Osteocyte (in vitro differentiated cells): ENCODE data around the gene ZFP92. TPM values are rescaled to one million over a fixed set of nuclear protein-coding genes. Genes with fewer than 3 reads are reported as not detected.

Experiments used
- DNase-seq: peaks from one replicate; pipeline ENCODE4 v3.0.0; 2021; ENCODE audit warnings: mixed read lengths; ENCODE audit not compliant: unreplicated experiment; ENCODE audit errors: extremely low spot score
- H3K27ac Mint-ChIP-seq: one replicate; pipeline ENCODE4 v1.8.0; 2021; ENCODE audit warnings: mild to moderate bottlenecking, mixed read lengths; ENCODE audit not compliant: unreplicated experiment
- H3K27me3 Mint-ChIP-seq: one replicate; pipeline ENCODE4 v1.8.0; 2021; ENCODE audit warnings: mixed read lengths; ENCODE audit not compliant: unreplicated experiment
- H3K36me3 Mint-ChIP-seq: one replicate; pipeline ENCODE4 v1.8.0; 2021; ENCODE audit warnings: mixed read lengths; ENCODE audit not compliant: unreplicated experiment
- H3K4me1 Mint-ChIP-seq: one replicate; pipeline ENCODE4 v1.8.0; 2021; ENCODE audit warnings: mixed read lengths; ENCODE audit not compliant: unreplicated experiment
- H3K4me3 Mint-ChIP-seq: one replicate; pipeline ENCODE4 v1.8.0; 2021; ENCODE audit warnings: mild to moderate bottlenecking, moderate library complexity, mixed read lengths; ENCODE audit not compliant: unreplicated experiment
- H3K9me3 Mint-ChIP-seq: one replicate; pipeline ENCODE4 v1.8.0; 2021; ENCODE audit warnings: mixed read lengths; ENCODE audit not compliant: unreplicated experiment
- CTCF ChIP-seq: fragments of 200-600 bp; sonication (generic); IDR thresholded peaks from 2 replicates; pipeline ENCODE4 v1.5.0; 2021; ENCODE audit warnings: antibody characterized with exemption, mild to moderate bottlenecking, moderate library complexity
- total RNA-seq: library from RNA; stranded (reverse); gene quantifications from 2 replicates; pipeline ENCODE4 v1.2.1, GENCODE V29; 2021

Gene ZFP92
- total RNA-seq, 1 donor from 2014 or later, result 0.05 TPM

- H3K4me3 Mint-ChIP-seq, result no peak overlapping the region
- no peak overlapping the region for H3K27ac Mint-ChIP-seq
- no peak for TF ChIP-seq CTCF
- H3K27me3 Mint-ChIP-seq, result peaks cover 7% of the 10 kb centered on the region
- no peaks in the 10 kb centered on the region for H3K9me3 Mint-ChIP-seq
- H3K4me1 Mint-ChIP-seq, result peaks cover 1% of the 10 kb centered on the region
- H3K36me3 Mint-ChIP-seq, result no peaks in the 10 kb centered on the region
- no peak for DNase-seq
These were observed 40.8 kb upstream of the ZFP92 start for GRCh38 chrX:153370293-153371055.

GRCh38 chrX:153371256-153371655, 40.0 kb upstream of the ZFP92 start:
- peaks cover 7% of the 10 kb centered on the region for H3K27me3 Mint-ChIP-seq
- no peaks in the 10 kb centered on the region for H3K9me3 Mint-ChIP-seq
- peaks cover 1% of the 10 kb centered on the region for H3K4me1 Mint-ChIP-seq

GRCh38 chrX:153372949-153373348, 38.3 kb upstream of the ZFP92 start:
- H3K27ac Mint-ChIP-seq, result no peak overlapping the region
- DNase-seq, result no peak
- no peaks in the 10 kb centered on the region for H3K36me3 Mint-ChIP-seq
- peaks cover 11% of the 10 kb centered on the region for H3K9me3 Mint-ChIP-seq
- H3K27me3 Mint-ChIP-seq, result peaks cover 2% of the 10 kb centered on the region
- H3K4me3 Mint-ChIP-seq, result no peak overlapping the region
- no peak for TF ChIP-seq CTCF
- peaks cover 1% of the 10 kb centered on the region for H3K4me1 Mint-ChIP-seq

More at GRCh38 chrX:153371256-153371655, 40.0 kb upstream of the ZFP92 start:
- Mint-ChIP-seq H3K4me3 (no peak overlapping the region), H3K36me3 (no peaks in the 10 kb centered on the region), H3K27ac (no peak overlapping the region)
- TF ChIP-seq CTCF, result no peak
- DNase-seq, result no peak

- no peak for DNase-seq
- H3K4me1 Mint-ChIP-seq, result peaks cover 1% of the 10 kb centered on the region
- peaks cover 11% of the 10 kb centered on the region for H3K9me3 Mint-ChIP-seq
- no peak overlapping the region for H3K27ac Mint-ChIP-seq
- no peak overlapping the region for H3K4me3 Mint-ChIP-seq
- H3K36me3 Mint-ChIP-seq, result no peaks in the 10 kb centered on the region
- no peak for TF ChIP-seq CTCF
- peaks cover 2% of the 10 kb centered on the region for H3K27me3 Mint-ChIP-seq
These were observed 36.8 kb upstream of the ZFP92 start for GRCh38 chrX:153374426-153374825.

- H3K27ac Mint-ChIP-seq, result no peak overlapping the region
- H3K4me3 Mint-ChIP-seq, result no peak overlapping the region
- DNase-seq, result peak; percentile 83
- H3K9me3 Mint-ChIP-seq, result peaks cover 11% of the 10 kb centered on the region
- H3K4me1 Mint-ChIP-seq, result peaks cover under 1% of the 10 kb centered on the region
- peaks cover 2% of the 10 kb centered on the region for H3K27me3 Mint-ChIP-seq
- no peak for TF ChIP-seq CTCF
- H3K36me3 Mint-ChIP-seq, result no peaks in the 10 kb centered on the region
These were observed 35.7 kb upstream of the ZFP92 start for GRCh38 chrX:153375571-153375970.
